Chondrocyte (in vitro differentiated cells): ENCODE measurements around the gene IL20RA. TPM values are rescaled to one million over a fixed set of nuclear protein-coding genes. Genes with fewer than 3 reads are reported as not detected.

ENCODE experiments used
- DNase-seq: peaks from one replicate; pipeline ENCODE4 v3.0.0; 2021; ENCODE audit warnings: mixed read lengths, low spot score
- H3K27ac Mint-ChIP-seq: one replicate; pipeline ENCODE4 v1.8.0; 2021; ENCODE audit warnings: mild to moderate bottlenecking, moderate library complexity, mixed read lengths; ENCODE audit not compliant: unreplicated experiment
- H3K27me3 Mint-ChIP-seq: 2 replicates; pipeline ENCODE4 v1.8.0; 2021; ENCODE audit warnings: low read depth, mixed read lengths
- H3K36me3 Mint-ChIP-seq: 2 replicates; pipeline ENCODE4 v1.8.0; 2021; ENCODE audit warnings: low read depth, mixed read lengths
- H3K4me1 Mint-ChIP-seq: 2 replicates; pipeline ENCODE4 v1.8.0; 2021; ENCODE audit warnings: low read depth, mild to moderate bottlenecking, mixed read lengths
- H3K4me3 Mint-ChIP-seq: one replicate; pipeline ENCODE4 v1.8.0; 2021; ENCODE audit warnings: mild to moderate bottlenecking, moderate library complexity, mixed read lengths; ENCODE audit not compliant: unreplicated experiment
- H3K9me3 Mint-ChIP-seq: 2 replicates; pipeline ENCODE4 v1.8.0; 2021; ENCODE audit warnings: low read depth, mixed read lengths
- total RNA-seq: library from RNA; stranded (reverse); gene quantifications from 3 replicates; pipeline ENCODE4 v1.2.1, GENCODE V29; 2021
- TF ChIP-seq, protein P1 (sequence below): fragments of 200-600 bp; sonication (generic); IDR thresholded peaks from 2 replicates; pipeline ENCODE4 v1.5.0; 2021; ENCODE audit warnings: antibody characterized with exemption, mild to moderate bottlenecking, moderate library complexity

IL20RA gene
- total RNA-seq, 1 donor from 2014 or later, result 0.22 TPM

DNA sequence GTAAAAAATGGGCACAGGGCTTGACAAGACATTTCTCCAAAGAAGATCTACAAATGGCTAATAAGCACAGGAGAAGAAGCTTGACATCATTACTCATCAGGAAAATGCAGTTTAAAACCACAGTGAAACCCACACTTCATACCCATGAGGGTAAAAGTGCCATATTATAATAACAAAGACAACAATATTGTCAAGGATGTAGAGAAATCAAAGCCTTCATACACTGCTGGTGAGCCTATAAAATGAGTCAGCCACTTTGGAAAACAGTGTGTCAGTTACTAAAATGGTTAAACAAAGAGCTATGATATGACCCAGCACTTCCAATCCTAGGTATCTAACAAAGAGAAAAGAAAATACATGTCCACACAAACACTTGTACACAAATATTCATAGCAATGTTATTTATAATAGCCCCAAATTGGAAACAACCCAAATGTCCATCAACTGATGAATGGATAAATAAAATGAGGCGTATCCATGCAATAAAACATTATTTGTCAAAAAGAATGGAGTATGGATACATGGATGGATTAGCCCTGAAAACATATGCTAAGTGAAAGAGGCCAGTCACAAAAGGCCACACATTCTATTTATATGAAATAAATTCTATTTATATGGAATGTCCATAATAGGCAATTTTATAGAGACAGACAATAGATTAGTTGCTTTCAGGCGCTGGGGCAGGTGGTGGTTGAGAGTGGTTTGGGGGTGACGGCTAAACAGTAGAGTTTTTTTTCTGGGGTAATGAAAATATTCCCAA, 11.5 kb upstream of the IL20RA start:
- TF ChIP-seq, protein P1, sequence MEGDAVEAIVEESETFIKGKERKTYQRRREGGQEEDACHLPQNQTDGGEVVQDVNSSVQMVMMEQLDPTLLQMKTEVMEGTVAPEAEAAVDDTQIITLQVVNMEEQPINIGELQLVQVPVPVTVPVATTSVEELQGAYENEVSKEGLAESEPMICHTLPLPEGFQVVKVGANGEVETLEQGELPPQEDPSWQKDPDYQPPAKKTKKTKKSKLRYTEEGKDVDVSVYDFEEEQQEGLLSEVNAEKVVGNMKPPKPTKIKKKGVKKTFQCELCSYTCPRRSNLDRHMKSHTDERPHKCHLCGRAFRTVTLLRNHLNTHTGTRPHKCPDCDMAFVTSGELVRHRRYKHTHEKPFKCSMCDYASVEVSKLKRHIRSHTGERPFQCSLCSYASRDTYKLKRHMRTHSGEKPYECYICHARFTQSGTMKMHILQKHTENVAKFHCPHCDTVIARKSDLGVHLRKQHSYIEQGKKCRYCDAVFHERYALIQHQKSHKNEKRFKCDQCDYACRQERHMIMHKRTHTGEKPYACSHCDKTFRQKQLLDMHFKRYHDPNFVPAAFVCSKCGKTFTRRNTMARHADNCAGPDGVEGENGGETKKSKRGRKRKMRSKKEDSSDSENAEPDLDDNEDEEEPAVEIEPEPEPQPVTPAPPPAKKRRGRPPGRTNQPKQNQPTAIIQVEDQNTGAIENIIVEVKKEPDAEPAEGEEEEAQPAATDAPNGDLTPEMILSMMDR, result no peak
- Mint-ChIP-seq H3K36me3 (no peaks in the 10 kb centered on the region), H3K4me1 (no peaks in the 10 kb centered on the region), H3K27ac (no peak overlapping the region), H3K27me3 (peaks cover 13% of the 10 kb centered on the region), H3K4me3 (no peak overlapping the region), H3K9me3 (peaks cover 3% of the 10 kb centered on the region)
- no peak for DNase-seq

DNA sequence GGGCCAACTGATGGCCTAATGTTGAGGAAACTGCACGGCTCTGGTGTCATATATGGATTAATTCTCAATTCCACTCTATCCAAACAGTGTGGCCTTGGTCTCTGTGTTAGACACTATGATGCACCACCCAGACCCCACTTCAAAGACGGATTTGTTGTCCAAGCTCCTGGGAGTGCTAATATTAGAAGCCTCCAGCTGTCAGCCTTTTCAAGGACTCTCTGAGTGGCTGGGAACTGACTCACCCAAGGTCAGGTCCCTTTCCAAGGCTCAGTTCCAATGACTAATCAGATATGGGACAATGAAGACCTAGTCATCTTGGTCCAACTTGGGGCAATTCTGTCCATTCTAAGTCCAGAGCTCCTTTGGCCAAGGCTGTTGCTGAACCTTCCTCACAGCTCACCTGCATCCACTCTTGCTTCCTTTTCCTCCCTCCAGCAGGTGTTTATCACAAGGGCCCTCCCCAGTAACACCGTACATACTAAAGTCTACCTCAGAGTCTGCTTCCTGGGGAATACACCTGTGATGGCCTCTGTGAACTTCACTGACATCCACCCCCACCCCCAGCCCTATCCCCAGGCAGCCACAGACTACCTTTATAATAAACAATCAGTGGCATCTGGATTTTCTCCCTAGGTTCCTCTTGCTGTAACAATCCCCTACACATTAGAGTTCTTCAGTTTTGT, 7.2 kb upstream of the IL20RA start:
- no peak overlapping the region for H3K4me3 Mint-ChIP-seq
- H3K9me3 Mint-ChIP-seq, result peaks cover 3% of the 10 kb centered on the region
- DNase-seq, result no peak
- no peaks in the 10 kb centered on the region for H3K4me1 Mint-ChIP-seq
- TF ChIP-seq, protein P1, result no peak
- no peak overlapping the region for H3K27ac Mint-ChIP-seq
- H3K27me3 Mint-ChIP-seq, result peaks cover 41% of the 10 kb centered on the region
- H3K36me3 Mint-ChIP-seq, result no peaks in the 10 kb centered on the region

DNA sequence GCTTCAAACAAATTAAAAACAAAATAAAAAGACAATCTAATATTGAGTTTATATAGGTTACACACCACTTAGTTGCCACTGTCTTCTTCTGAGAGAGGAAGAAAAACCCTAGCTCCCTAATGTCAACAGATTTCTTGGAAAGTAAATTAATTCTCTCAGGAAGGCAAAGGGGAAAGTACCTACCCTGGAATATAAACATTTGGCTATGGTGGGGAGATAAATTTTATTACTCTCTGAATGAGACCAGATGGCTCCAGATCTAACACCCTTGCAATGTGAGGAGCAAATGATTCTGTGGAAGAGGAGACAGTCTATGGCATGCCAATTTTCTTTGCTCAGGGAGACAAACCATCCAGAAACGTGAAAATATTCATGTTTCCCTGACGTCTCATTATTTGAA, 4.3 kb upstream of the IL20RA start:
- no peak for DNase-seq
- H3K9me3 Mint-ChIP-seq, result no peaks in the 10 kb centered on the region
- H3K4me3 Mint-ChIP-seq, result no peak overlapping the region
- peaks cover 2% of the 10 kb centered on the region for H3K36me3 Mint-ChIP-seq
- H3K4me1 Mint-ChIP-seq, result no peaks in the 10 kb centered on the region
- H3K27ac Mint-ChIP-seq, result no peak overlapping the region
- H3K27me3 Mint-ChIP-seq, result peaks cover 39% of the 10 kb centered on the region
- TF ChIP-seq, protein P1, result no peak

DNA sequence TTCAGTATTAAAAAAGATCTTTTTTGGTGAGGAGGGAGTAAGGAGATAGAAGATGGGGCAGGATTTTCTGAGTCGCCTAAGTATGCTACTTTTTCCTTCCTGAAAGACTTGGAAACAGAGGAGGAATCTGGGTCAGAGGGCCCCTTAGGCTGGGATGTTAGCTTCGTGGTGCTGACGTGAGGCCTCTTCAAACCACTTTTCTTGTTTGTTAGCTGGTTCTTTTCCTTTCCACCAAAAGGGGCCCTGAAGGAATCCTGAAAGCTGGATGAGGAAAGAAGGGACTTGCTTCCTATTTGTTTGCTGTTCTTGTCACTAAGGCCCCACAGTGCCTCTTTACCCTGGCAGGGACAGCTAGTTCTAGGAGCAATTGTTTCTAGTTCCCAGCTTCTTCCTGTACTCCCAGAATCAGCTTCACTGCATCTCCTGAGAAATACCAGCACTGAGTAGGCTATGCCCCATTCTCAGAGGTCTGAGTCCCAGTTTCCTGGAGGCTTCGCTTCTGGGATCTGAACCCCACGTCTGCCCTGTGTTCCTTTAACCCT, 2.2 kb upstream of the IL20RA start:
- H3K36me3 Mint-ChIP-seq, result peaks cover 3% of the 10 kb centered on the region
- peaks cover 3% of the 10 kb centered on the region for H3K4me1 Mint-ChIP-seq
- TF ChIP-seq, protein P1, result no peak
- H3K9me3 Mint-ChIP-seq, result no peaks in the 10 kb centered on the region
- peaks cover 53% of the 10 kb centered on the region for H3K27me3 Mint-ChIP-seq
- no peak for DNase-seq
- no peak overlapping the region for H3K27ac Mint-ChIP-seq
- H3K4me3 Mint-ChIP-seq, result no peak overlapping the region

DNA sequence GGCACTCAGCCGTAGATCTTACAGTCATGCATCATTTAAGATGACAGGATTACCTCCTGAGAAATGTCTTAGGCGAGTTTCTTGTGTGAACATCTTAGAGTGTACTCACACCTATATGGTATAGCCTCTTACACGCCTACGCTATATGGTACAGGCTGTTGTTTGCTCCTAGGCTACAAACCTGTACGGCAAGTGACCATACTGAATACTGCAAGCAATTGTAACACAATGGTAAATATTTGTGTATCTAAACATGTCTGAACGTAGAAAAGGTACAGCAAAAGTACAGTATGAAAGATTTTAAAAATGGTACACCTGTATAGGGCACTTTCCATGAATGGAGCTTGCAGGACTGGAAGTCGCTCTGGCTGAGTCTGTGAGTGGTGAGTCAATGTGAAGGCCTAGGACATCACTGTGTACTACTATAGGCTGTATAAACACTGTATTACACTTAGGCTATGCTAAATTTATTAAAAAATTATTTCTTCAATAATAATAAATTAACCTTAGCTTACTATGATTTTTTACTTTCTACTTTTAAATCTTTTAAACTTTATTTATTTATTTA, 541 bp upstream of the IL20RA start:
- no peak overlapping the region for H3K27ac Mint-ChIP-seq
- DNase-seq, result no peak
- H3K4me1 Mint-ChIP-seq, result peaks cover 3% of the 10 kb centered on the region
- peaks cover 7% of the 10 kb centered on the region for H3K36me3 Mint-ChIP-seq
- TF ChIP-seq, protein P1, result no peak
- peaks cover 59% of the 10 kb centered on the region for H3K27me3 Mint-ChIP-seq
- H3K9me3 Mint-ChIP-seq, result peaks cover 8% of the 10 kb centered on the region
- peak overlapping the region; percentile 59 for H3K4me3 Mint-ChIP-seq
